HCT116 (cell line): Measurements from ENCODE around the gene TEX54.

Source experiments
- CTCF ChIP-seq, 3 experiments: fragments of 200-600 bp in 1 of 3; sonication (generic) in 1 of 3; IDR thresholded peaks in 2 of 3; conservative IDR thresholded peaks in 1 of 3; 2 replicates each; pipeline ENCODE4 v1.5.1; 2012 to 2017; ENCODE audit warnings: low read depth in 2 of 3, low read length in 2 of 3, antibody characterized with exemption in 1 of 3, borderline replicate concordance in 1 of 3, control low read depth in 1 of 3, mild to moderate bottlenecking in 1 of 3, mixed read lengths in 1 of 3, mixed run types in 1 of 3, moderate library complexity in 1 of 3; ENCODE audit not compliant: insufficient read depth in 1 of 3
- EGR1 ChIP-seq: IDR thresholded peaks from 2 replicates; pipeline ENCODE4 v1.6.1; 2012; ENCODE audit warnings: low read depth
- EZH2phosphoT487 ChIP-seq: fragments of 200-600 bp; IDR thresholded peaks from 2 replicates; pipeline ENCODE4 v1.6.1; 2018; ENCODE audit warnings: antibody characterized with exemption, borderline replicate concordance
- POLR2A ChIP-seq: IDR thresholded peaks from 2 replicates; pipeline ENCODE4 v1.7.0; 2011; ENCODE audit warnings: borderline replicate concordance; ENCODE audit not compliant: insufficient read depth, insufficient read length; ENCODE audit errors: extremely low read depth
- SIN3A ChIP-seq: IDR thresholded peaks from 2 replicates; pipeline ENCODE4 v1.6.1; 2012; ENCODE audit warnings: low read depth
- YY1 ChIP-seq: IDR thresholded peaks from 2 replicates; pipeline ENCODE4 v1.6.1; 2011; ENCODE audit warnings: low read length, low read depth, moderate library complexity, mild to moderate bottlenecking; ENCODE audit not compliant: insufficient replicate concordance; ENCODE audit errors: extremely low read depth

- TF ChIP-seq CTCF (IDR thresholded peaks at IDR 0.05 in 2 of 3, conservative IDR thresholded peaks at IDR 0.05 in 1 of 3; ENCODE audit: borderline replicate concordance in 1 of 3, insufficient read depth in 1 of 3, low read depth in 2 of 3, low read length in 2 of 3): no peak
- TF ChIP-seq YY1: no peak
- TF ChIP-seq POLR2A: no peak
- no peak for TF ChIP-seq EGR1
- no peak for TF ChIP-seq SIN3A
- TF ChIP-seq EZH2phosphoT487: no peak
These were observed 43.2 kb upstream of the TEX54 start for GRCh38 chr11:62875698-62876478.
